Endothelial cell of umbilical vein (primary cell): ENCODE results near the gene SNED1. TPM values are rescaled to one million over a fixed set of nuclear protein-coding genes. Genes with fewer than 3 reads are reported as not detected.

Experiments used
- BruUV-seq: library from RNA; stranded (reverse); fragments of 400-500 nt; replicated peaks from 2 replicates; lab custom pipeline; 2021; lab: Mats Ljungman, UMichigan
- CTCF ChIA-PET: fragments of 300-600, 350-600 bp; sonication (Branson Sonifier 250); formaldehyde crosslinking; loops from one replicate; lab custom pipeline; 2021; ENCODE audit warnings: antibody characterized with exemption, inconsistent platforms; lab: Charles Lee
- POLR2A ChIA-PET: fragments of 300-600, 350-600 bp; sonication (Branson Sonifier 250); formaldehyde crosslinking; loops from one replicate; lab custom pipeline; 2021; ENCODE audit warnings: antibody characterized with exemption, inconsistent platforms; lab: Charles Lee
- DNase-seq: peaks from one replicate; pipeline ENCODE4 v3.0.0-alpha.2; 2011; ENCODE audit warnings: low read depth, low spot score
- FAIRE-seq: peaks from 2 replicates; lab custom pipeline; 2011; peaks lifted over from hg19 to GRCh38; lab: Jason Lieb, UNC
- H2AFZ ChIP-seq: 2 replicates; pipeline ENCODE4 v1.6.0; 2012; ENCODE audit warnings: low read depth, low read length, control low read depth, inconsistent platforms
- H3K27ac ChIP-seq: 2 replicates; pipeline ENCODE4 v1.5.1; 2011; ENCODE audit warnings: low read depth, mild to moderate bottlenecking, control low read depth, low read length, moderate library complexity; ENCODE audit not compliant: insufficient read depth
- H3K27me3 ChIP-seq, 2 experiments: 2 replicates each; pipeline versions ENCODE4 v1.6.0 to v1.6.1; 2011; ENCODE audit warnings: low read length in 2 of 2, mixed read lengths in 1 of 2; ENCODE audit not compliant: control insufficient read depth in 2 of 2, insufficient read depth in 2 of 2
- H3K36me3 ChIP-seq, 2 experiments: 2 replicates in 1 of 2; 3 replicates in 1 of 2; pipeline ENCODE4 v1.5.1; 2011; ENCODE audit warnings: low read length in 2 of 2, mild to moderate bottlenecking in 1 of 2, moderate library complexity in 1 of 2; ENCODE audit not compliant: control insufficient read depth in 2 of 2, insufficient read depth in 2 of 2; ENCODE audit errors: extremely low read depth in 1 of 2
- H3K4me1 ChIP-seq: 3 replicates; pipeline ENCODE4 v1.5.1; 2011; ENCODE audit warnings: mild to moderate bottlenecking, low read length; ENCODE audit not compliant: control insufficient read depth, insufficient read depth; ENCODE audit errors: extremely low read depth
- H3K4me2 ChIP-seq: 2 replicates; pipeline ENCODE4 v1.6.1; 2011; ENCODE audit warnings: low read length, control low read depth, mixed read lengths; ENCODE audit not compliant: insufficient read depth
- H3K4me3 ChIP-seq, 3 experiments: fragments of 200-600 bp in 1 of 3; sonication (generic), shearing (Covaris generic) in 1 of 3; replicated peaks in 1 of 3; 2 replicates each; pipeline ENCODE4 v1.5.1; 2011 to 2016; ENCODE audit warnings: control low read depth in 3 of 3, low read length in 3 of 3, mild to moderate bottlenecking in 2 of 3, inconsistent platforms in 1 of 3, low read depth in 1 of 3, moderate library complexity in 1 of 3; ENCODE audit not compliant: insufficient read depth in 1 of 3
- H3K79me2 ChIP-seq: 2 replicates; pipeline ENCODE4 v1.6.0; 2012; ENCODE audit warnings: low read length, inconsistent platforms; ENCODE audit not compliant: control insufficient read depth, insufficient read depth
- H3K9ac ChIP-seq: replicated peaks from 2 replicates; pipeline ENCODE3; 2011; ENCODE audit warnings: low read length, control low read depth; ENCODE audit not compliant: insufficient read depth; ENCODE audit errors: extremely low read depth
- H3K9me1 ChIP-seq: replicated peaks from 3 replicates; pipeline ENCODE4 v1.6.0; 2011; ENCODE audit warnings: mild to moderate bottlenecking, low read length; ENCODE audit not compliant: control insufficient read depth, insufficient read depth; ENCODE audit errors: extremely low read depth
- H3K9me3 ChIP-seq: replicated peaks from 2 replicates; pipeline ENCODE4 v1.5.1; 2012; ENCODE audit warnings: low read length, inconsistent platforms; ENCODE audit not compliant: control insufficient read depth, insufficient read depth
- H4K20me1 ChIP-seq: replicated peaks from 2 replicates; pipeline ENCODE3; 2011; ENCODE audit warnings: mild to moderate bottlenecking, low read length; ENCODE audit not compliant: control insufficient read depth, insufficient read depth; ENCODE audit errors: extremely low read depth
- CTCF ChIP-seq, 2 donors: IDR thresholded peaks; 1 replicate in 1 of 2; 2 replicates in 1 of 2; pipeline ENCODE4 v1.5.1; 2011; ENCODE audit warnings: low read length in 2 of 2, mild to moderate bottlenecking in 2 of 2, moderate library complexity in 2 of 2, control low read depth in 1 of 2, inconsistent platforms in 1 of 2, low read depth in 1 of 2; ENCODE audit not compliant: insufficient read depth in 1 of 2; ENCODE audit errors: extremely low read depth in 1 of 2
- EZH2 ChIP-seq: IDR thresholded peaks from 2 replicates; pipeline ENCODE4 v1.6.1; 2012; ENCODE audit warnings: borderline replicate concordance, low read depth, mild to moderate bottlenecking, moderate library complexity, low read length, inconsistent platforms; ENCODE audit not compliant: severe bottlenecking
- FOS ChIP-seq: IDR thresholded peaks from 2 replicates; pipeline ENCODE4 v1.6.1; 2011; ENCODE audit warnings: mild to moderate bottlenecking, low read length, moderate library complexity, borderline replicate concordance; ENCODE audit not compliant: insufficient read depth
- GATA2 ChIP-seq: IDR thresholded peaks from 2 replicates; pipeline ENCODE4 v1.7.0; 2011; ENCODE audit warnings: low read depth, mild to moderate bottlenecking, moderate library complexity, mixed read lengths, low read length; ENCODE audit not compliant: insufficient read length, insufficient read depth
- JUN ChIP-seq: IDR thresholded peaks from 2 replicates; pipeline ENCODE4 v1.6.1; 2011; ENCODE audit warnings: borderline replicate concordance, low read depth; ENCODE audit not compliant: insufficient read length, insufficient read depth
- MAX ChIP-seq: IDR thresholded peaks from 2 replicates; pipeline ENCODE4 v1.6.1; 2011; ENCODE audit not compliant: insufficient read depth, insufficient read length
- MYC ChIP-seq: IDR thresholded peaks from one replicate; pipeline ENCODE4 v1.6.1; 2011; ENCODE audit warnings: mild to moderate bottlenecking, low read depth, low read length
- POLR2A ChIP-seq: IDR thresholded peaks from 2 replicates; pipeline ENCODE4 v1.6.1; 2012; ENCODE audit warnings: low read depth, mild to moderate bottlenecking, control low read depth, low read length
- POLR2AphosphoS5 ChIP-seq: IDR thresholded peaks from 2 replicates; pipeline ENCODE4 v1.6.1; 2012; ENCODE audit warnings: low read depth, mild to moderate bottlenecking, control low read depth, low read length, moderate library complexity; ENCODE audit not compliant: insufficient read depth
- dilution Hi-C: fragments of 300-500 bp; cut with MboI; formaldehyde crosslinking; loops from one replicate; pipeline ENCODE4 v1.15.0; 2019; ENCODE audit warnings: low sequenced_read_pairs; ENCODE audit not compliant: extremely low pct_ligation_motif_present
- intact Hi-C: fragments of 100-400 bp; cut with micrococcal nuclease; formaldehyde crosslinking; loops from one replicate; pipeline ENCODE4 v1.10.0; 2022
- polyA plus RNA-seq, 4 experiments: library from polyadenylated mRNA; depleted of rRNA in 3 of 4; stranded (reverse) in 3 of 4; unstranded in 1 of 4; fragments of >200 nt; gene quantifications; 2 replicates each; pipeline versions ENCODE4 v1.2.1 to v1.2.3, GENCODE V29; 2011 to 2012; ENCODE audit warnings: missing spikeins in 1 of 4
- total RNA-seq: library from RNA; stranded (reverse); gene quantifications from 2 replicates; pipeline ENCODE4 v1.2.3, GENCODE V29; 2021

The SNED1 gene
- total and polyA plus RNA-seq, 2 donors (not counting 3 experiments of a cell fraction or from before 2014, with no cell fraction given), result 14.1 to 17.2 TPM

GRCh38 chr2:240995041-240996021, 3.1 kb upstream of the SNED1 start:
- no peak for FAIRE-seq
- H2AFZ ChIP-seq, result no peak overlapping the region
- no TSS peak for BruUV-seq
- dilution Hi-C loops, result no loop called here
- intact Hi-C loops, result loop anchor here (5.0 to 10.0 kb wide), 3 partner anchors 219 to 642 kb away; partner anchors contain the start of genes ATG4B, DUSP28, RNPEPL1 and THAP4
- H4K20me1 ChIP-seq, result no peaks in the 10 kb centered on the region
- no peak overlapping the region for H3K4me2 ChIP-seq
- no peak overlapping the region for H3K4me3 ChIP-seq
- H3K79me2 ChIP-seq, result peaks cover 4% of the 10 kb centered on the region
- CTCF ChIA-PET, result interaction anchor here (1.8 to 1.9 kb wide), 2 partner anchors 12 to 15 kb away, joined by 5 read pairs; no protein-coding TSS in a partner anchor
- H3K9me3 ChIP-seq, result no peaks in the 10 kb centered on the region
- POLR2A ChIA-PET, result no interaction called here
- no peak for DNase-seq
- H3K27ac ChIP-seq, result no peak overlapping the region
- no peaks in the 10 kb centered on the region for H3K27me3 ChIP-seq
- no peaks in the 10 kb centered on the region for H3K36me3 ChIP-seq
- H3K4me1 ChIP-seq, result peaks cover 28% of the 10 kb centered on the region
- TF ChIP-seq CTCF (IDR thresholded peaks at IDR 0.05; ENCODE audit: extremely low read depth in 1 of 2, insufficient read depth in 1 of 2, low read depth in 1 of 2, low read length in 2 of 2) (no peak), MYC (no peak), MAX (no peak), EZH2 (no peak), GATA2 (no peak), POLR2A (no peak), POLR2AphosphoS5 (no peak), FOS (no peak), JUN (no peak)
- no peak overlapping the region for H3K9ac ChIP-seq
- no peaks in the 10 kb centered on the region for H3K9me1 ChIP-seq
